Dendritic cell treated with granulocyte-macrophage colony-stimulating factor and Interleukin-4, amounts not matched to agents 40 ng/mL and 50 ng/mL, for 4 days (primary cell): Measurements from ENCODE around the gene ROBO1.

Experiments
- H3K27ac Mint-ChIP-seq: one replicate; pipeline ENCODE4 v1.8.0; 2022; ENCODE audit warnings: mild to moderate bottlenecking, mixed read lengths
- H3K27me3 Mint-ChIP-seq: one replicate; pipeline ENCODE4 v1.8.0; 2022; ENCODE audit warnings: mild to moderate bottlenecking, mixed read lengths
- H3K36me3 Mint-ChIP-seq: one replicate; pipeline ENCODE4 v1.8.0; 2022; ENCODE audit warnings: low read depth, mixed read lengths
- H3K4me1 Mint-ChIP-seq: one replicate; pipeline ENCODE4 v1.8.0; 2022; ENCODE audit warnings: low read depth, mixed read lengths
- H3K4me3 Mint-ChIP-seq: one replicate; pipeline ENCODE4 v1.8.0; 2022; ENCODE audit warnings: mild to moderate bottlenecking, moderate library complexity, mixed read lengths
- H3K9me3 Mint-ChIP-seq: one replicate; pipeline ENCODE4 v1.8.0; 2022; ENCODE audit warnings: mixed read lengths
- intact Hi-C: fragments of 100-400 bp; cut with micrococcal nuclease; formaldehyde crosslinking; loops from one replicate; pipeline ENCODE4 v1.15.0; 2022

The ROBO1 gene

DNA sequence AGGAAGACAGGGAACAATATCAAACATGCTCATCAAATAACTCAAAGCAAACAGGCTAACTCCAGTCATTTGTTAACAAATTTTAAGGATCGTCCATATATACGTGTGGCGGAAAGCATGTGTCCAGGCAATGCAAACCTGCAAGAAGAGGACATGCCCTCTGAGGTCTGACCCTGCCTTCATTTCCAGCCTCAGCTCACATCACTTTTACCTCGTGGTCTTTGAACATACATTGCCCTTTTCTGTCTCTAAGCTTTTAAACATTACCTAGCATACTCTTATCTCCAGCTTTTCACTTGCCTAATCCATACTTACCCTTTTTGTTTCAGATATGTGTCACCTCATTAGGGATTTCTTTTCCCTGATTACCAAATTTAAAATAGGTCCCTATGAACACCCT lies 944.4 kb downstream of the ROBO1 start:
- Mint-ChIP-seq H3K9me3 (no peaks in the 10 kb centered on the region), H3K4me1 (no peaks in the 10 kb centered on the region), H3K27me3 (no peaks in the 10 kb centered on the region), H3K27ac (no peak overlapping the region), H3K36me3 (no peaks in the 10 kb centered on the region), H3K4me3 (no peak overlapping the region)
- intact Hi-C loops: no loop called here

DNA sequence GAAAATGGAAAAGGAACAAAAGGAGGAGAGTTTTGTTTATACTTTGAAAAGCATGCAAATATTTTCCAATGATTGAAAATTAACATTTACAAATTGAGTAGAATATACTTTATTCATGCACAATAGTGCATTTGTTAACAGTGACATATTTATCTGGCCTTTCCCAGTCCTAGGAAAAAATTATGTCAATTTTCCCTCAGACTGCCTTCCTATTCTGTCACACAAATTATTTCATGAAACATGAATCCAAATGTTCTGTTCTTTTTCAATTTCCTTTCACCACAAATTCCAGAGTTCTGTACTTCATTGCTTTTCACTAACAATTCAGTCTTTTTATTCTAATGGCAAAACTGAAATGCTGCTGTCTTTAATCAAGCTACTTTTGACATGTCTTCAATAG lies 945.1 kb downstream of the ROBO1 start:
- Mint-ChIP-seq H3K27ac (no peak overlapping the region), H3K36me3 (no peaks in the 10 kb centered on the region), H3K9me3 (no peaks in the 10 kb centered on the region), H3K4me3 (no peak overlapping the region), H3K27me3 (no peaks in the 10 kb centered on the region), H3K4me1 (no peaks in the 10 kb centered on the region)
- intact Hi-C loops: no loop called here

DNA sequence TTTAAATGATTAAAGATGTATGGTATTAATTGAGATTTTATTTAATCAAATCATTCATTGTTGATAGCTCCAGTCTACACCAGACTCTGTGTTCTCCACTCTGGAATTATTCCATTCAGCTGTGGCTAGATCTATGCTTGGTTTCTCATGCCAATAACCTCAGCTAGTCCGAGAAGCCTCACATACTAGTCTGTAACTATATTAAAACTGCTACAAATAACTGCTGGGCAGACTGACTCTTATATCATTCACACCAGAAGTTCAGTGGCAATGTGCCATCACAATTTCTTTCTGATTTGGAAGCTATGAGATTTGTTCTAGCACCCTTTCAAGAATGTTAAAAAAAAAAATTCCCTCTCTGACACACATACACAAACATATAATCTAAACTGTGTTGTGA lies 947.3 kb downstream of the ROBO1 start:
- no peak overlapping the region for H3K27ac Mint-ChIP-seq
- H3K27me3 Mint-ChIP-seq: no peaks in the 10 kb centered on the region
- H3K9me3 Mint-ChIP-seq: no peaks in the 10 kb centered on the region
- intact Hi-C loops: no loop called here
- H3K36me3 Mint-ChIP-seq: no peaks in the 10 kb centered on the region
- H3K4me1 Mint-ChIP-seq: no peaks in the 10 kb centered on the region
- H3K4me3 Mint-ChIP-seq: no peak overlapping the region

DNA sequence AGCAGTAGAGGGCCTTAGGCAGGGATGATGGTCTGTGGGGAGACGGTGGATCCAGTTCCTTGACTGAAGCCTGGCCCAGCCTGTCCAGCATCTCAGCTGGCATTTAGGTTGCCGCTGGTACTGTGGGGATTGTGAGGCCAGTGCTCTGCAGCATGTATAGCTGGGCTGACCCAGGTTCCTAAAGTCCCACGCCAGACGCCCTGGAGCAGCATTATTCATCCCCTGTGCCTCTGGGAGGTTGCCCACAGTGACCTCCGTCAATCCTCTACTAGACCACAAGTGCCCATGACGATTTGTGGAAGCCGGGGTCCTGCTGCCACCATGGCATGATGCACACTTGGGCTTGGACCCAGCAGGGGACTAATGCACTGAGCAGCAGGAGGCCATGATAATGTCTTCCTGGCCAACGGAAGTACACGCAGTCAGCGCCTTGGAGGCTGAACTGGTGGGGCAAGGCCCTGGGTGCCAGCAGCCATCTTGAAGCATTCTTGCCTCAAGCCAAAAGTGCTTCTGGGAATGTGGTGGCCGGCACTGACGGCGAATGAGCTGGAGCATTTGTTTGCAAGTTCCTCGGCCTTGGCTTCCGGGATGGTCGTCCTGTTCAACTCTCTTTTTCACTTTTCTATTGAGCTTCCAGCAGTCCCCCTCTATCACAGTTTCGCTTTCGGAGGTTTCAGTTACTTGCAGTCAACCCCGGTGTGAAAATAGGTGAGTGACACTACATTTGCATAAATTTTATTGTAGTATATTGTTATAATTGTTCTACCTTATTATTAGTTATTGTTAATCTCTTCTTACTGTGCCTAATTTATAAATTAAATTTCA lies 949.4 kb downstream of the ROBO1 start:
- H3K36me3 Mint-ChIP-seq: no peaks in the 10 kb centered on the region
- no peaks in the 10 kb centered on the region for H3K9me3 Mint-ChIP-seq
- H3K27me3 Mint-ChIP-seq: no peaks in the 10 kb centered on the region
- intact Hi-C loops: no loop called here
- no peak overlapping the region for H3K27ac Mint-ChIP-seq
- no peak overlapping the region for H3K4me3 Mint-ChIP-seq
- H3K4me1 Mint-ChIP-seq: no peaks in the 10 kb centered on the region

DNA sequence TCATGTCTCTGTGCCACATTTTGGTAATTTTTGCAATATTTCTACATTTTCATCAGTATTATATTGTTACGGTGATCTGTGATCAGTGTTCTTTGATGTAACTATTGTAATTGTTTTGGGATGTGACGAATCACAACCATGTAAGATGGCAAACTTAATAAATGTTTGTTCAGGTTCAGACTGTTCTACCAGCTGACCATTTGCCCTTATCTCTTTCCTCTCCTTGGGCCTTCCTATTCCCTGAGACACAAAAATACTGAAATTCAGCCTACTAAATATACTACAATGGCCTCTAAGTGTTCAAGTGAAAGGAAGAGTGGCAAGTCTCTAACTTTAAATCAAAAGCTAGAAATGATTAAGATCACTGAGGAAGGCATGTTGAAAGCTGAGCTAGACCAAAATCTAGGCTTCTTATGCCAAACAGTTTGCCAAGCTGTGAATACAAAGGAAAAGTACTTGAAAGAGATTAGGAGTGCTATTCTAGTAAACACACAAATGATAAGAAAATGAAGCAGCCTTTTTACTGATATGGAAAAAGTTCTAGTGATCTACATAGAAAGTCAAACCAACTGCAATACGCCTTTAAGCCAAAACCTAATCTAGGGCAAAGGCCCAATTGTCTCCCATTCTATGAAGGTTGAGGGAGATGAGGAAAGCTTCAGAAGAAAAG lies 952.8 kb downstream of the ROBO1 start:
- Mint-ChIP-seq H3K27me3 (no peaks in the 10 kb centered on the region), H3K36me3 (no peaks in the 10 kb centered on the region), H3K4me1 (no peaks in the 10 kb centered on the region), H3K9me3 (no peaks in the 10 kb centered on the region), H3K4me3 (no peak overlapping the region), H3K27ac (no peak overlapping the region)
- intact Hi-C loops: no loop called here

DNA sequence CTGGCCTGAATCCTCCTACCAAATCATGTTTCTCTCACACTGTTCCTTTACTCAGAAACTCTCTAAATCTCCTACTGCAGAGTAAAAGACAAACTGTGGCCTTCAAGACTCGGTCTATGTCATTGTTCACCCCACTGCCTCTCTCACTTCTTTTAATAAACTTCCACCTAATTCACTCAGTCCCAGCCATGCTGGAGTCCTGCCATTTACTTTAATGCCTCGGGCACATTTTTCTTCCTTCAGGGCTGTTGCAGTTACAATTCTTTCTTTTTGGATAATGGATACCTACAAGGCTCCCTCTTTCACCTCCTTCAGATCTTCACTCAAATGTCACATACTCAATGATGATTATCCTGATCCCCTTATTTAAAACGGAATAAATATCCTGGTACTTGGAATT lies 955.6 kb downstream of the ROBO1 start:
- Mint-ChIP-seq H3K4me1 (no peaks in the 10 kb centered on the region), H3K36me3 (no peaks in the 10 kb centered on the region), H3K27ac (no peak overlapping the region), H3K27me3 (no peaks in the 10 kb centered on the region), H3K4me3 (no peak overlapping the region), H3K9me3 (no peaks in the 10 kb centered on the region)
- intact Hi-C loops: no loop called here

DNA sequence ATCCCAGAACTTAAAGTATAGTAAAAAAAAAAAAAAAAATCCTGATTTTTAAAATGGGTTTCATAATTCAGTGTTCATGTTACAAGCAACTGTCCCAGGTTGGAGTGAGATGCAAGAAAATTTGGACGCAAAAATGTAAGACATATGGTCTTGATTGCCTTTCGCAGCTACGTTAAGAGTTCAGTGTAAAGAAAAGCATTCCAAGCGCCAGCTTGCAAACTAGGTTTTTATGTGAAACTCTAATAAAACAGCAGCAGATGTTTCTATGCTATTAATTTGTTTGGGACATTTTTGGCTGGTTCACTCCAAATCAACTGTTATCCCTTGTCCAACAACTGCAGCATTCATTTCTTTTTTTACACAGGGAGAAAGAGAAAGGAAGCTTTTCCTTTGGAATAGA lies 957.8 kb downstream of the ROBO1 start:
- Mint-ChIP-seq H3K27me3 (no peaks in the 10 kb centered on the region), H3K9me3 (no peaks in the 10 kb centered on the region), H3K4me1 (no peaks in the 10 kb centered on the region), H3K4me3 (no peak overlapping the region), H3K36me3 (no peaks in the 10 kb centered on the region), H3K27ac (no peak overlapping the region)
- intact Hi-C loops: no loop called here

DNA sequence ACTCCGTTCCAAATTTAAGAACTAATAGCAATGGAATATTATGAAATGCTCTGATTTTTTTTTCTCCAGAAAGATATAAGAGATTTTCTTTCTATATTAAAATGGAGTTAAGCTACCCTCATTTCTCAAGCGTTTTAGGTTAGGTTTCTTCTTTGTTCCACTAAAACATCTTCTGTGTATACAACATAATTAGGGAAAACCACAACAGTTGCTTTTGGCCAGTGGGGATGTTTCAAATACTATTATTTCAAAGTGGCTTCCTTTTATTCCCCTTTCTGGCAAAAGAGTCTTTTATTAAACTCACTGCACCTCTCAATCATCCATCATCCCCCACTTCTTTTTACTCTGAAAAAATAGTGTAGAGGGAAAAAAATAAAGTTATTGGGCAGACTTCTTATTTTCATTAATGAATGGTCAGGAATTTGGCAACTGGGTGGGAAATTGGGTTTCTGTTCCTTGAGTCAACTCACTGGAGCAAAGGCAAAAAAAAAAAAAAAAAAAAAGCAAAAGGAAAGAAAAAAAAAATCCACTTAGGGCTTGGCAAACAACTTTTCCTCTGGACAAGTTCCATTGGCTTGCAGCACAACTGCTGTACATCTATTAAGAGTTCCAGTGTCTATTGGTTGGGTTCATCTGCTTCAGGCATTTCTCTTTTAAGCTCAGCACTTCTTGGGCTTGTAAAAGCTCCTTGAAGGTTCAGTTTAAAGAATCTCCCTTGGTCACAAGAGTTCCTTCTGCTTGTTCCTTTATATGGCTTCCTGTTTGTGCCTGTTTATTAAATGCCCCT lies 963.4 kb downstream of the ROBO1 start:
- Mint-ChIP-seq H3K27me3 (no peaks in the 10 kb centered on the region), H3K4me1 (no peaks in the 10 kb centered on the region), H3K36me3 (no peaks in the 10 kb centered on the region), H3K9me3 (peaks cover 6% of the 10 kb centered on the region), H3K4me3 (no peak overlapping the region), H3K27ac (no peak overlapping the region)
- intact Hi-C loops: no loop called here

DNA sequence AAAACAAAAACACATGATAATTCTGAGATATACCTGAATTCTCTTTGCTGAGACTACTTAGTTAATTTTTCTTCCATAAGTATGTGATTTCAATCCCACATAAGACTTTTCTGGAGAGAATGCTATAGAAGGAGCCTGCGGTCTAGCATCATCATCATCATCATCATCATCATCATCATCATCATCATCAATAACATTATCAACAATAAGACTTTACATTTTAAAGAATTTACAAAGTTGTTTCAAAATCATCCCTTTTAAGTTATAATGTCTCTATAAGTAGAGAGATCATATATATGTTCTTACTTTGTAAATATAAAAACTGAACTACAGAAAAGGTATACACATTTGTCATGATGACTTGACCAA lies 965.3 kb downstream of the ROBO1 start:
- Mint-ChIP-seq H3K4me3 (no peak overlapping the region), H3K9me3 (peaks cover 10% of the 10 kb centered on the region), H3K36me3 (no peaks in the 10 kb centered on the region), H3K4me1 (no peaks in the 10 kb centered on the region), H3K27me3 (no peaks in the 10 kb centered on the region), H3K27ac (no peak overlapping the region)
- intact Hi-C loops: no loop called here

DNA sequence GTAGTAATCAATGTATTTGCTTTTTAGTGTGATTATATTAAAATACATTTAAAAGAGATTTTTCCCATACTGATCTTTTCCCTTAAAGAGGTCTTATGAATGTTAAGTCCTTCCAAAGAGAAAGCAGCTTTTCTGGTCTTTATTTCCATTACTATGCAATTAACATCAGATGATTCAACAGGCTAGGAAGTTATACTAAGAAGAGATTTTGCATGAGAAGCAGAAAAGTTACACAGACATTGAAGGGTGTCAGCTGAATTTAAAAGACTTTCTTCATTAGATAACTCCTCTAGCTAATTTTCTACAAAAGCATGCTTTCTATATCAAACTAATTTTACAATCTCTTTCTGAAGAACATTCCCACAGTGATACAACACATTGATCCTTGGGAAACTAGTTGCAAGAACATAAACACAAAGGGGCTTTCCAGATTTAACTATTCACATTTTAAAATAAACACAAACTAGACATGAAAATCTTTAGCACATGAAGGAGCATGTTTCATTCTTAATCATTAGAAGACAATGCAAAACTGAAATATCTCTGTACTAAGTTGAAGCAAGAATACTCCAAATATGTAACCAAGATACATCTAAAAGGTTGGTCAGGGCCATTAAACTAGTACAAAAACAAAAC lies 965.8 kb downstream of the ROBO1 start:
- Mint-ChIP-seq H3K4me3 (no peak overlapping the region), H3K27me3 (no peaks in the 10 kb centered on the region), H3K27ac (no peak overlapping the region), H3K9me3 (peaks cover 10% of the 10 kb centered on the region), H3K36me3 (no peaks in the 10 kb centered on the region), H3K4me1 (no peaks in the 10 kb centered on the region)
- intact Hi-C loops: no loop called here

DNA sequence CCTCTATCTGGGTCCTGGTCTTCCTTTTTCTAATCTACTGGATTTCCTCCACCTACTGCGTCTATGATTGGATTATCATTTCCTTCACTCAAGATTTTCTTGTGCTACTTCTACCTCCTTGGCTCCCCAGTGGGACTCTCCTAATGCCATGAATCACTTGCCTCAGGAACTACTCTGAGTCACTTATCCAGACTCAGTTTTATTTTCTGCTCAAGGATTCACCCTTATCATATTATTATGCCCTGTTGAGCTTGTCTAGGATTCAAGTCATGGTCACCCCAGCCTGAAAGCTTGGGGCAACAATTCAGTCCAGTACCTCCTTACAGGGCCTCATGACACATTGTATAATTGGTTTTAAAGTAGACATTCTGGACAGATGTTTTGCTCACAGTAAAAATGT lies 968.1 kb downstream of the ROBO1 start:
- Mint-ChIP-seq H3K4me1 (no peaks in the 10 kb centered on the region), H3K36me3 (no peaks in the 10 kb centered on the region), H3K4me3 (no peak overlapping the region), H3K9me3 (peaks cover 10% of the 10 kb centered on the region), H3K27ac (no peak overlapping the region), H3K27me3 (no peaks in the 10 kb centered on the region)
- intact Hi-C loops: no loop called here

DNA sequence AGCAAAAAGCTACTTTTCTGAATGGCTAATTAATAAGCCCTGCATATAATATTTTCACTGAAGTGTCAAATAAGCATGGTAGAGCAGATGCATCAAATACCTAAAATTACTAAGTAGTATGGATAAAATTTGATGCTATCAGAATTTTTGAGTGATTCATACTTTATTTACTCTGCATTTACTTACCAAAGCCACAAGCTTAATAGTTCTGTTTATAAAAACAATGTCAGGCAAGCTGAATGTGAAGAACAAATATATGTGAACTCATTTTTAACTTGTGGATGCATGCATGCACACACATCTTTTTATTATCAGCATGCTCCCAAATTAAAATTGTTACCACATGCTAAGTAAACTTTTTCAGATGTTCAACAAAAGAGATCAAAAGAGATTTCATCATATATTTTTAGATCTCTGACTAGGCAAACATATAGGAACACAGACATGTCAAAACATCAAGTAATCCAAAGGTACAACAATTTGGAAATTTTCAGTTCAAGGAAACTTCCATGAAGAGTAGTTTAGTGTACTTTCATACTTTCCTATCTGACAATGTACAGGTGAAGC lies 969.4 kb downstream of the ROBO1 start:
- no peak overlapping the region for H3K27ac Mint-ChIP-seq
- H3K36me3 Mint-ChIP-seq: no peaks in the 10 kb centered on the region
- H3K4me1 Mint-ChIP-seq: no peaks in the 10 kb centered on the region
- H3K27me3 Mint-ChIP-seq: no peaks in the 10 kb centered on the region
- intact Hi-C loops: no loop called here
- H3K9me3 Mint-ChIP-seq: peaks cover 10% of the 10 kb centered on the region
- H3K4me3 Mint-ChIP-seq: no peak overlapping the region

DNA sequence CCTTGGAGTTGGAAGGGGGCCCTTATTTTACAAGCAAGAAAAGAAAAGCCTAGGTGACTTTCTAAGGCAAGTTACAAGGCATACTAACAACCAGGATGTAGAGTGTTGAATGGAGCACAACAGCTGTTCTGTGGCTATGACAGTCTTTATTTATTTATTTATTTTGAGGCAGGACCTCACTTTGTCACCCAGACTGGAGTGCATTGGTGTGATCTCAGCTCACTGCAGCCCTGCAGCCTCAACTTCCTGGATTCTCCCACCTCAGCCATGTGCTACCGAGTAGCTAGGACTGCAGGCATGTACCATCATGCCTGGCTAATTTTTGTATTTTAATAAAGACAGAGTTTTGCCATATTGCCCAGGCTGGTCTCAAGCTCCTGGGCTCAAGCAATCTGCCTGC lies 973.4 kb downstream of the ROBO1 start:
- Mint-ChIP-seq H3K4me3 (no peak overlapping the region), H3K27me3 (no peaks in the 10 kb centered on the region), H3K36me3 (no peaks in the 10 kb centered on the region), H3K27ac (no peak overlapping the region), H3K9me3 (peaks cover 4% of the 10 kb centered on the region), H3K4me1 (no peaks in the 10 kb centered on the region)
- intact Hi-C loops: no loop called here

DNA sequence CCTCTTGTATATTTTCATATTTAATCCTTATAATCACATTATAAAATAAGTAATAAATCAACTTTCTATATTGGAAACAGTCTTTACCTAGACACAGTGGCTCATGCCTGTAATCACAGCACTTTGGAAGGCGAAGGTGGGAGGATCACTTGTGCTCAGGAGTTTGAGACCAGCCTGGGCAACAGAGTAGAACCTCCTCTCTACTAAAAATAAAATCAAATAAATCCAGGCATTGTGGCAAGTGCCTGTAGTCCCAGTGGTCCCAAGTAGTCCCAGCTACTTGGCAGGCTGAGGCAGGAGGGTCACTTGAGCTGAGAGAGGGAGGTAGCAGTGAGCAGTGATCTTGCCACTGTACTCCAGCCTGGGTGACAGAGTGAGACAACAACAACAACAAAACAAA lies 975.1 kb downstream of the ROBO1 start:
- intact Hi-C loops: no loop called here
- Mint-ChIP-seq H3K9me3 (no peaks in the 10 kb centered on the region), H3K27me3 (no peaks in the 10 kb centered on the region), H3K36me3 (no peaks in the 10 kb centered on the region), H3K27ac (no peak overlapping the region), H3K4me1 (no peaks in the 10 kb centered on the region), H3K4me3 (no peak overlapping the region)
